ENCODE data around the gene RASGRF1. TPM values are rescaled to one million over a fixed set of nuclear protein-coding genes. Genes with fewer than 3 reads are reported as not detected.
"Not testable (repeated sequence)": the region's sequence is repeated elsewhere in the genome, so short reads cannot be mapped to it uniquely, and the experiment has no call there.

The RASGRF1 gene
- total RNA-seq, 4 donors from 2014 or later = 0.10 TPM; not detected in 3

GRCh38 chr15:79121571-79121970 is 31.0 kb upstream of the RASGRF1 start:
- intact Hi-C loops (cut with DNase I; ENCODE audit: low total_unique reads) = no loop called here
- 81 to 82% methylated on average over 7 of the region's 7 CpGs for WGBS, 2 donors
- no peak for TF ChIP-seq POLR2A (IDR thresholded peaks at IDR 0.05)
- TF ChIP-seq CTCF (IDR thresholded peaks at IDR 0.05) = no peak
- no peak overlapping the region for H3K4me3 ChIP-seq (ENCODE audit: low read depth, poor library complexity, severe bottlenecking)
- no peak for DNase-seq (ENCODE audit: low spot score in 2 of 2)

- WGBS, 2 donors = 69 to 71% methylated on average over 3 of the region's 3 CpGs
- no peak for DNase-seq (ENCODE audit: low spot score in 2 of 2)
- no peak for TF ChIP-seq CTCF (IDR thresholded peaks at IDR 0.05)
- TF ChIP-seq POLR2A (IDR thresholded peaks at IDR 0.05) = no peak
- no peak overlapping the region for H3K4me3 ChIP-seq (ENCODE audit: low read depth, poor library complexity, severe bottlenecking)
- intact Hi-C loops (cut with DNase I; ENCODE audit: low total_unique reads) = no loop called here
Observed at GRCh38 chr15:79117442-79118204, 27.0 kb upstream of the RASGRF1 start.

GRCh38 chr15:79116771-79117170 is 26.2 kb upstream of the RASGRF1 start:
- WGBS, 2 donors = 96 to 97% methylated on average over 4 of the region's 4 CpGs
- no peak for TF ChIP-seq CTCF (IDR thresholded peaks at IDR 0.05)
- no peak for TF ChIP-seq POLR2A (IDR thresholded peaks at IDR 0.05)
- no peak for DNase-seq (ENCODE audit: low spot score in 2 of 2)
- intact Hi-C loops (cut with DNase I; ENCODE audit: low total_unique reads) = no loop called here
- no peak overlapping the region for H3K4me3 ChIP-seq (ENCODE audit: low read depth, poor library complexity, severe bottlenecking)

- DNase-seq (ENCODE audit: low spot score in 2 of 2) = no peak
- intact Hi-C loops (cut with DNase I; ENCODE audit: low total_unique reads) = no loop called here
- WGBS, 2 donors = 68 to 82% methylated on average over 7 of the region's 7 CpGs
- no peak for TF ChIP-seq CTCF (IDR thresholded peaks at IDR 0.05)
- no peak for TF ChIP-seq POLR2A (IDR thresholded peaks at IDR 0.05)
- H3K4me3 ChIP-seq (ENCODE audit: low read depth, poor library complexity, severe bottlenecking) = no peak overlapping the region
Observed at GRCh38 chr15:79115986-79116665, 25.5 kb upstream of the RASGRF1 start.

- 65 to 75% methylated on average over 2 of the region's 2 CpGs for WGBS, 2 donors
- DNase-seq (ENCODE audit: low spot score in 2 of 2) = no peak
- no peak for TF ChIP-seq CTCF (IDR thresholded peaks at IDR 0.05)
- no peak for TF ChIP-seq POLR2A (IDR thresholded peaks at IDR 0.05)
- intact Hi-C loops (cut with DNase I; ENCODE audit: low total_unique reads) = no loop called here
- no peak overlapping the region for H3K4me3 ChIP-seq (ENCODE audit: low read depth, poor library complexity, severe bottlenecking)
Observed at GRCh38 chr15:79113831-79114230, 23.3 kb upstream of the RASGRF1 start.

- H3K4me3 ChIP-seq (ENCODE audit: low read depth, poor library complexity, severe bottlenecking); intact Hi-C loops (cut with DNase I; ENCODE audit: low total_unique reads); DNase-seq (ENCODE audit: low spot score in 2 of 2): not testable (repeated sequence)
Observed at GRCh38 chr15:79111404-79111803, 20.8 kb upstream of the RASGRF1 start.
